Calu3 (cell line): ENCODE results near the gene MTMR3. TPM values are rescaled to one million over a fixed set of nuclear protein-coding genes. Genes with fewer than 3 reads are reported as not detected.
"Not testable (repeated sequence)": the region's sequence is repeated elsewhere in the genome, so short reads cannot be mapped to it uniquely, and the experiment has no call there.

Source experiments
- BruUV-seq: library from RNA; stranded (reverse); fragments of 400-500 nt; replicated peaks from 2 replicates; lab custom pipeline; 2021; lab: Mats Ljungman, UMichigan
- CTCF ChIA-PET: fragments of 300-600 bp; sonication (Branson Sonifier 250); formaldehyde crosslinking; loops from one replicate; lab custom pipeline; 2022; ENCODE audit warnings: antibody characterized with exemption; lab: Charles Lee
- DNase-seq: peaks from one replicate; pipeline ENCODE4 v3.0.0; 2022
- H3K27ac Mint-ChIP-seq: one replicate; pipeline ENCODE4 v1.8.0; 2022; ENCODE audit warnings: mixed read lengths; ENCODE audit not compliant: unreplicated experiment
- H3K27me3 Mint-ChIP-seq: one replicate; pipeline ENCODE4 v1.8.0; 2022; ENCODE audit warnings: mixed read lengths; ENCODE audit not compliant: unreplicated experiment
- H3K36me3 Mint-ChIP-seq: one replicate; pipeline ENCODE4 v1.8.0; 2022; ENCODE audit warnings: mild to moderate bottlenecking, moderate library complexity, mixed read lengths; ENCODE audit not compliant: insufficient read depth, unreplicated experiment
- H3K4me1 Mint-ChIP-seq: one replicate; pipeline ENCODE4 v1.8.0; 2022; ENCODE audit warnings: mild to moderate bottlenecking, low read depth, mixed read lengths; ENCODE audit not compliant: unreplicated experiment
- H3K4me3 Mint-ChIP-seq: one replicate; pipeline ENCODE4 v1.8.0; 2022; ENCODE audit warnings: mild to moderate bottlenecking, low read depth, moderate library complexity, mixed read lengths; ENCODE audit not compliant: unreplicated experiment
- H3K9me3 Mint-ChIP-seq: one replicate; pipeline ENCODE4 v1.8.0; 2022; ENCODE audit warnings: low read depth, mixed read lengths; ENCODE audit not compliant: unreplicated experiment
- intact Hi-C: fragments of 100-400 bp; cut with micrococcal nuclease; formaldehyde crosslinking; loops from one replicate; pipeline ENCODE4 v1.10.0; 2022; ENCODE audit not compliant: unreplicated experiment
- total RNA-seq: library from RNA; stranded (reverse); gene quantifications from 2 replicates; pipeline ENCODE4 v1.2.3, GENCODE V29; 2022
- TF ChIP-seq, protein P1 (sequence below): fragments of 200-600 bp; IDR thresholded peaks from one replicate; pipeline ENCODE4 v1.8.0; 2022; ENCODE audit warnings: antibody characterized with exemption; ENCODE audit not compliant: unreplicated experiment

MTMR3 gene
- total RNA-seq, 1 experiment from 2014 or later = 34.5 TPM

DNA sequence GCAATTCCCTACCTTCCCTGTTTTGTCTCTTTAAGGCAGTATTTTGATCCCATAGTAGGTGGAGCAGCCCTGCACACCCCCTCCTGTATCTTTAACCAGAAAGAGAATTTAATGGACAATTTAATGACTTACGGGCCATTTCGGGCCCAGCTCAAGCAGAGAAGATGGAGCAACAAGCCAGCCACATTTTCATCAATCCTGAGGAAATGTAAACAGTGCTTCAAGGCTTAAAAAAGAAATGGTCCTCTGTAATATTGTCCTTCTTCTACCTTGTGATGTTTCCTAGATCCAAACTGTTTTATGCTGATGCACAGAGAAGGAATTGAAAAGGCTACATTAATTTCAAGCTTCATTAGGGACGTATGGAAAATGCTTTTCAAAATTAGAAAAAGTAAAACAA is 88.6 kb downstream of the MTMR3 start:
- Mint-ChIP-seq H3K27me3 (no peaks in the 10 kb centered on the region), H3K27ac (no peak overlapping the region), H3K9me3 (no peaks in the 10 kb centered on the region), H3K4me1 (peaks cover 22% of the 10 kb centered on the region), H3K4me3 (no peak overlapping the region), H3K36me3 (peaks cover 9% of the 10 kb centered on the region)
- DNase-seq = no peak
- intact Hi-C loops = no loop called here
- CTCF ChIA-PET = no interaction called here
- no TSS peak for BruUV-seq
- TF ChIP-seq, protein P1, sequence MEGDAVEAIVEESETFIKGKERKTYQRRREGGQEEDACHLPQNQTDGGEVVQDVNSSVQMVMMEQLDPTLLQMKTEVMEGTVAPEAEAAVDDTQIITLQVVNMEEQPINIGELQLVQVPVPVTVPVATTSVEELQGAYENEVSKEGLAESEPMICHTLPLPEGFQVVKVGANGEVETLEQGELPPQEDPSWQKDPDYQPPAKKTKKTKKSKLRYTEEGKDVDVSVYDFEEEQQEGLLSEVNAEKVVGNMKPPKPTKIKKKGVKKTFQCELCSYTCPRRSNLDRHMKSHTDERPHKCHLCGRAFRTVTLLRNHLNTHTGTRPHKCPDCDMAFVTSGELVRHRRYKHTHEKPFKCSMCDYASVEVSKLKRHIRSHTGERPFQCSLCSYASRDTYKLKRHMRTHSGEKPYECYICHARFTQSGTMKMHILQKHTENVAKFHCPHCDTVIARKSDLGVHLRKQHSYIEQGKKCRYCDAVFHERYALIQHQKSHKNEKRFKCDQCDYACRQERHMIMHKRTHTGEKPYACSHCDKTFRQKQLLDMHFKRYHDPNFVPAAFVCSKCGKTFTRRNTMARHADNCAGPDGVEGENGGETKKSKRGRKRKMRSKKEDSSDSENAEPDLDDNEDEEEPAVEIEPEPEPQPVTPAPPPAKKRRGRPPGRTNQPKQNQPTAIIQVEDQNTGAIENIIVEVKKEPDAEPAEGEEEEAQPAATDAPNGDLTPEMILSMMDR = no peak

DNA sequence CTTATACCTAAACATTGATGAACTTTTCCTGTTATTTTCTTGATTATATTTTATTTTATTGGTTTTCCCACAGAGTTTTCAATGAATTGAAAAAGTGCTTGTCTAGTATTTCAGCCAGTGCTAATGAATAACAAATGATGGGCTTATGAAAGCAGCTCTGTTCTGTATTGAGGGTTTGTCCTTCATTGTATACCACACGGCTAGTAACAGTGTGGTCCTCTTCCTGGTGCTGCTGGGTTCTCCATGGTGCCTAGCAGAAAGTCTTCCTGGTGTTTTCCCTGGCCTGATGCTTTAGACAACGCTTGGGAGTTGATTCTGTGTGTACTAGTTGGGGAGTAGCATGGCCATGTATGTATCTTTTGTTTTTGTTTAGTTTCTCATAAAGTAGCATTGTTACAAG is 89.1 kb downstream of the MTMR3 start:
- BruUV-seq = no TSS peak
- CTCF ChIA-PET = no interaction called here
- DNase-seq = no peak
- H3K27me3 Mint-ChIP-seq = no peaks in the 10 kb centered on the region
- H3K36me3 Mint-ChIP-seq = peaks cover 9% of the 10 kb centered on the region
- no peak overlapping the region for H3K27ac Mint-ChIP-seq
- TF ChIP-seq, protein P1 = no peak
- peaks cover 22% of the 10 kb centered on the region for H3K4me1 Mint-ChIP-seq
- intact Hi-C loops = no loop called here
- H3K9me3 Mint-ChIP-seq = no peaks in the 10 kb centered on the region
- no peak overlapping the region for H3K4me3 Mint-ChIP-seq

DNA sequence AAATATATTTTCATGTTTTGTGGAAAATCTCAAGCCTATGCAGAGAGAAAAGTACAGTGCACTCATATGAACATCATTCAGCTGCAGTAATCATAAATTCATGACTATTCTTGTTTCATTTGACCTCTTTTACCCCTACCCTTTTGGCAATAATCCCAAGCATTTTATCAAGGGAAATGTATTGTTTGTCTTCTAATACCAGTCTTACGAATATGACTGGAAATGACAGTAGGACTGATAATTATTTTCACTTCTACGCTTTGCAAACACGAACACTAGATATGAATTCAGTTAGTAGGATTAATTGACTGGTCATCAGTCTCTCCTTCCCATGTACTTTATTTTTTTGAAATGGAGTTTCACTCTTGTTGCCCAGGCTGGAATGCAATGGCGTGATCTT is 90.3 kb downstream of the MTMR3 start:
- TF ChIP-seq, protein P1 = no peak
- CTCF ChIA-PET = interaction anchor here (1.5 kb wide), 1 partner anchor 32 kb away, joined by 4 read pairs; no protein-coding TSS in a partner anchor
- Mint-ChIP-seq H3K4me1 (peaks cover 22% of the 10 kb centered on the region), H3K9me3 (no peaks in the 10 kb centered on the region), H3K27ac (no peak overlapping the region), H3K4me3 (no peak overlapping the region), H3K36me3 (peaks cover 9% of the 10 kb centered on the region), H3K27me3 (no peaks in the 10 kb centered on the region)
- no peak for DNase-seq
- BruUV-seq = no TSS peak
- intact Hi-C loops = no loop called here

DNA sequence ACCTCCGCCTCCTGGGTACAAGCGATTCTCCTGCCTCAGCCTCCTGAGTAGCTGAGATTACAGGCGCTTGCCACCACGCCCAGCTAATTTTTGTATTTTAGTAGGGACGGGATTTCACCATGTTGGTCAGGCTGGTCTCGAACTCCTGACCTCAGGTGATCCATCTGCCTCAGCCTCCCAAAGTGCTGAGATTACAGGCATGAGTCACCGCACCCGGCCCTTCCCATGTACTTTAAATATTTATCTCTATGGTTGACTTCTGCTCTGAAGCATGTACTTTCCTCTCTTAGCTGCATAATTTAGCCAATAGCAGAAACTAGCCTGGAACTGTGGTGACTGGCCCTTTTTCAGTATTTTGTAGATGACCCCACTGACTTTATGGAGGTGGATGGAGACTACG is 90.7 kb downstream of the MTMR3 start:
- CTCF ChIA-PET = interaction anchor here (0.6 to 1.5 kb wide), 2 partner anchors 31 to 148 kb away, joined by 3 to 4 read pairs; no protein-coding TSS in a partner anchor
- H3K27me3 Mint-ChIP-seq, H3K9me3 Mint-ChIP-seq, H3K36me3 Mint-ChIP-seq, BruUV-seq, H3K4me3 Mint-ChIP-seq, intact Hi-C loops, DNase-seq, H3K27ac Mint-ChIP-seq: not testable (repeated sequence)
- peaks cover 26% of the 10 kb centered on the region for H3K4me1 Mint-ChIP-seq

DNA sequence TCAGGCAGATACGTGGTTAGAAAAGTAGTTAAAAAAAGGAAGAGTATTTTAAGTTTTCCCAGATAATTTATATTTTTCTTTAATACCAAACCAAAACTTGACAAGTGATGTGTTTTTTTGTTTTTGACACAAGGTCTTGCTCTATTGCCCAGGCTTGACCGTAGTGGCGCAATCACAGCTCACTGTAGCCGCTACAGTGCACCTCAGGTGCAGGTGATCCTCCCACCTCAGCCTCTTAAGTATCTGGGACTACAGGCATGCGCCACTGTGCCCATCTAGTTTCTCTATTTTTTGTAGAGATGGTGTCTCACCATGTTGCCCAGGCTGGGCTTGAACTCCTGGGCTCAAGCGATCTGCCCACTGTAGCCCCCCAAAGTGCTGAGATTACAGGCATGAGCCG is 92.5 kb downstream of the MTMR3 start:
- no TSS peak for BruUV-seq
- CTCF ChIA-PET = no interaction called here
- H3K36me3 Mint-ChIP-seq = peaks cover 16% of the 10 kb centered on the region
- no peak overlapping the region for H3K4me3 Mint-ChIP-seq
- no peaks in the 10 kb centered on the region for H3K27me3 Mint-ChIP-seq
- H3K4me1 Mint-ChIP-seq = peaks cover 44% of the 10 kb centered on the region
- intact Hi-C loops = no loop called here
- H3K9me3 Mint-ChIP-seq = no peaks in the 10 kb centered on the region
- no peak overlapping the region for H3K27ac Mint-ChIP-seq
- DNase-seq = no peak
- TF ChIP-seq, protein P1 = no peak
